Measurements from ENCODE around the gene ADO. TPM values are rescaled to one million over a fixed set of nuclear protein-coding genes. Genes with fewer than 3 reads are reported as not detected.
"Not testable (repeated sequence)": the region's sequence is repeated elsewhere in the genome, so short reads cannot be mapped to it uniquely, and the experiment has no call there.

The ADO gene
- total and polyA plus RNA-seq, 2 of the 4 experiments (the other 2 are of a cell fraction), result 8.0 to 8.1 TPM

- BruUV-seq (replicated peaks); H2BK5ac ChIP-seq (ENCODE audit: low read depth, low read length, poor library complexity, severe bottlenecking); H3K18ac ChIP-seq (ENCODE audit: low read depth, low read length); DNase-seq; H3K79me1 ChIP-seq (ENCODE audit: low read depth in 1 of 2, low read length in 2 of 2); intact Hi-C loops (cut with micrococcal nuclease); ATAC-seq (ENCODE audit: low read depth); H3K27ac ChIP-seq (ENCODE audit: insufficient read depth, low read length); H3K23ac ChIP-seq (ENCODE audit: low read depth, low read length); H2BK120ac ChIP-seq (ENCODE audit: low read depth, low read length); H3K9me3 ChIP-seq (ENCODE audit: control insufficient read depth, insufficient read depth, low read length); H3K4ac ChIP-seq (ENCODE audit: low read depth, low read length); H2AK5ac ChIP-seq (ENCODE audit: low read depth, low read length); H2BK15ac ChIP-seq (ENCODE audit: low read depth, low read length); H3K4me3 ChIP-seq (ENCODE audit: insufficient read depth, low read depth, low read length); H4K8ac ChIP-seq (ENCODE audit: low read depth in 2 of 2, low read length in 2 of 2); H3K56ac ChIP-seq (ENCODE audit: extremely low read depth, insufficient read depth, low read length); H3K9ac ChIP-seq (ENCODE audit: low read depth, low read length); dilution Hi-C loops (cut with HindIII; ENCODE audit: low sequenced_read_pairs, unreplicated experiment); H4K20me1 ChIP-seq (ENCODE audit: insufficient read depth, low read length); H2AFZ ChIP-seq (replicated peaks; ENCODE audit: low read length, poor library complexity); CTCF ChIA-PET; H3K14ac ChIP-seq (replicated peaks; ENCODE audit: low read depth, low read length); H2BK20ac ChIP-seq (ENCODE audit: low read depth, low read length); H4K5ac ChIP-seq (ENCODE audit: low read depth, low read length); H3K9me1 ChIP-seq (ENCODE audit: insufficient read depth, low read length); H3K4me2 ChIP-seq (ENCODE audit: low read depth, low read length); H3K27me3 ChIP-seq (ENCODE audit: control insufficient read depth, insufficient read depth, low read length); H3K36me3 ChIP-seq (ENCODE audit: control insufficient read depth, insufficient read depth, low read length); H3K4me1 ChIP-seq (ENCODE audit: control insufficient read depth, insufficient read depth, low read length); H2AK9ac ChIP-seq (replicated peaks; ENCODE audit: low read depth, low read length, poor library complexity); H4K91ac ChIP-seq (ENCODE audit: insufficient read depth, low read depth, low read length); in situ Hi-C loops (cut with MboI; ENCODE audit: low sequenced_read_pairs): not testable (repeated sequence)
- WGBS, 2 experiments (ENCODE audit: extremely low coverage in 2 of 2, insufficient read length in 1 of 2), result no CpG with 5 or more reads among the region's 3 CpGs
- POLR2A ChIA-PET (ENCODE audit: unreplicated experiment), result interaction anchor here (0.6 kb wide), 1 partner anchor 32 kb away, joined by 3 read pairs; the partner anchor contains the start of gene EGR2
- TF ChIP-seq CEBPB (IDR thresholded peaks at IDR 0.05; ENCODE audit: low read depth, low read length), result peak; percentile 70
Measured at GRCh38 chr10:62784537-62784936, 20.0 kb upstream of the ADO start.

GRCh38 chr10:62788285-62788684 is 16.2 kb upstream of the ADO start:
- H2AFZ ChIP-seq (replicated peaks; ENCODE audit: low read length, poor library complexity); BruUV-seq (replicated peaks); H3K27me3 ChIP-seq (ENCODE audit: control insufficient read depth, insufficient read depth, low read length); H2AK5ac ChIP-seq (ENCODE audit: low read depth, low read length); H3K27ac ChIP-seq (ENCODE audit: insufficient read depth, low read length); ATAC-seq (ENCODE audit: low read depth); intact Hi-C loops (cut with micrococcal nuclease); H3K9me3 ChIP-seq (ENCODE audit: control insufficient read depth, insufficient read depth, low read length); H3K9me1 ChIP-seq (ENCODE audit: insufficient read depth, low read length); H3K4me2 ChIP-seq (ENCODE audit: low read depth, low read length); H4K20me1 ChIP-seq (ENCODE audit: insufficient read depth, low read length); H3K23ac ChIP-seq (ENCODE audit: low read depth, low read length); H2BK5ac ChIP-seq (ENCODE audit: low read depth, low read length, poor library complexity, severe bottlenecking); DNase-seq; H4K5ac ChIP-seq (ENCODE audit: low read depth, low read length); H3K9ac ChIP-seq (ENCODE audit: low read depth, low read length); H2BK20ac ChIP-seq (ENCODE audit: low read depth, low read length); H3K4me1 ChIP-seq (ENCODE audit: control insufficient read depth, insufficient read depth, low read length); H3K4me3 ChIP-seq (ENCODE audit: insufficient read depth, low read depth, low read length); H3K36me3 ChIP-seq (ENCODE audit: control insufficient read depth, insufficient read depth, low read length); H2BK15ac ChIP-seq (ENCODE audit: low read depth, low read length); dilution Hi-C loops (cut with HindIII; ENCODE audit: low sequenced_read_pairs, unreplicated experiment); POLR2A ChIA-PET (ENCODE audit: unreplicated experiment); H2AK9ac ChIP-seq (replicated peaks; ENCODE audit: low read depth, low read length, poor library complexity); H3K18ac ChIP-seq (ENCODE audit: low read depth, low read length); H3K79me1 ChIP-seq (ENCODE audit: low read depth in 1 of 2, low read length in 2 of 2); H4K91ac ChIP-seq (ENCODE audit: insufficient read depth, low read depth, low read length); H4K8ac ChIP-seq (ENCODE audit: low read depth in 2 of 2, low read length in 2 of 2); in situ Hi-C loops (cut with MboI; ENCODE audit: low sequenced_read_pairs); H3K4ac ChIP-seq (ENCODE audit: low read depth, low read length); H3K56ac ChIP-seq (ENCODE audit: extremely low read depth, insufficient read depth, low read length); H2BK120ac ChIP-seq (ENCODE audit: low read depth, low read length); H3K14ac ChIP-seq (replicated peaks; ENCODE audit: low read depth, low read length); CTCF ChIA-PET: not testable (repeated sequence)
- WGBS, 2 experiments (ENCODE audit: extremely low coverage in 2 of 2, insufficient read length in 1 of 2), result no CpG with 5 or more reads among the region's 2 CpGs

Data from IMR-90 (cell line).